A549 (cell line): ENCODE data around the gene OPCML.

Experiments used
- EP300 ChIP-seq, 2 experiments: fragments of >200 bp; sonication (Bioruptor Twin); formaldehyde crosslinking; IDR thresholded peaks; 2 replicates in 1 of 2; 3 replicates in 1 of 2; pipeline ENCODE4 v1.6.1; 2016 to 2017
- SMC3 ChIP-seq: fragments of >200 bp; sonication (Bioruptor Twin); formaldehyde crosslinking; IDR thresholded peaks from 3 replicates; pipeline ENCODE4 v1.6.1; 2018; ENCODE audit warnings: inconsistent platforms
- ZSCAN20 ChIP-seq: fragments of 250-450 bp; sonication (Bioruptor Pico); IDR thresholded peaks from 2 replicates; pipeline ENCODE4 v1.8.0; 2022; ENCODE audit warnings: mild to moderate bottlenecking, moderate library complexity
- TF ChIP-seq, protein P1 (sequence below): fragments of >200 bp; sonication (Bioruptor Twin); formaldehyde crosslinking; IDR thresholded peaks from 3 replicates; pipeline ENCODE4 v1.5.1; 2016

GRCh38 chr11:132549001-132549400, 983.3 kb downstream of the OPCML start:
- TF ChIP-seq ZSCAN20: no peak
- TF ChIP-seq EP300 (IDR thresholded peaks at IDR 0.05): no peak
- no peak for TF ChIP-seq SMC3
- TF ChIP-seq, protein P1, sequence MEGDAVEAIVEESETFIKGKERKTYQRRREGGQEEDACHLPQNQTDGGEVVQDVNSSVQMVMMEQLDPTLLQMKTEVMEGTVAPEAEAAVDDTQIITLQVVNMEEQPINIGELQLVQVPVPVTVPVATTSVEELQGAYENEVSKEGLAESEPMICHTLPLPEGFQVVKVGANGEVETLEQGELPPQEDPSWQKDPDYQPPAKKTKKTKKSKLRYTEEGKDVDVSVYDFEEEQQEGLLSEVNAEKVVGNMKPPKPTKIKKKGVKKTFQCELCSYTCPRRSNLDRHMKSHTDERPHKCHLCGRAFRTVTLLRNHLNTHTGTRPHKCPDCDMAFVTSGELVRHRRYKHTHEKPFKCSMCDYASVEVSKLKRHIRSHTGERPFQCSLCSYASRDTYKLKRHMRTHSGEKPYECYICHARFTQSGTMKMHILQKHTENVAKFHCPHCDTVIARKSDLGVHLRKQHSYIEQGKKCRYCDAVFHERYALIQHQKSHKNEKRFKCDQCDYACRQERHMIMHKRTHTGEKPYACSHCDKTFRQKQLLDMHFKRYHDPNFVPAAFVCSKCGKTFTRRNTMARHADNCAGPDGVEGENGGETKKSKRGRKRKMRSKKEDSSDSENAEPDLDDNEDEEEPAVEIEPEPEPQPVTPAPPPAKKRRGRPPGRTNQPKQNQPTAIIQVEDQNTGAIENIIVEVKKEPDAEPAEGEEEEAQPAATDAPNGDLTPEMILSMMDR: no peak
